Measurements from ENCODE around the gene TMEM259. TPM values are rescaled to one million over a fixed set of nuclear protein-coding genes. Genes with fewer than 3 reads are reported as not detected.

Gene TMEM259
- total and polyA plus RNA-seq, 2 donors (not counting 1 experiment from before 2014, with no cell fraction given) = 373 to 607 TPM

- CTCF ChIA-PET = interaction anchor here (0.9 to 1.7 kb wide), 3 partner anchors 17 to 152 kb away, joined by 3 to 9 read pairs (median 4); no protein-coding TSS in a partner anchor
- ATAC-seq (ENCODE audit: low read depth) = no peak
- 81% methylated on average over 71 of the region's 77 CpGs for WGBS (ENCODE audit: insufficient coverage)
- POLR2A ChIA-PET = interaction anchor here (0.5 to 1.3 kb wide), 4 partner anchors 11 to 27 kb away, joined by 3 to 6 read pairs (median 5); no protein-coding TSS in a partner anchor
- Histone ChIP-seq H4K20me1 (ENCODE audit: control insufficient read depth, insufficient read depth, low read length, poor library complexity, severe bottlenecking) (peaks cover 51% of the 10 kb centered on the region), H3K4me3 (ENCODE audit: control extremely low read depth in 1 of 5, extremely low read depth in 1 of 5, insufficient read depth in 1 of 5, low read depth in 2 of 5, low read length in 4 of 5) (no peak overlapping the region), H3K27ac (ENCODE audit: low read length in 2 of 2) (no peak overlapping the region), H3K79me2 (ENCODE audit: control insufficient read depth, insufficient read depth, low read length) (peaks cover 41% of the 10 kb centered on the region), H2AFZ (ENCODE audit: insufficient read depth, low read depth, low read length, poor library complexity, severe bottlenecking) (no peak overlapping the region), H3K9me3 (ENCODE audit: control extremely low read depth in 1 of 3, control insufficient read depth in 2 of 3, insufficient read depth in 1 of 3, low read length in 2 of 3) (peaks cover 0 to 7% (median 0%) of the 10 kb centered on the region in 3 donors), H3K36me3 (replicated peaks in 1 of 2; ENCODE audit: control extremely low read depth in 1 of 2, control insufficient read depth in 1 of 2, extremely low read depth in 1 of 2, insufficient read depth in 2 of 2, low read length in 1 of 2) (peaks cover 0 to 67% of the 10 kb centered on the region in 2 experiments), H3K4me2 (replicated peaks; ENCODE audit: low read depth, low read length, poor library complexity, severe bottlenecking) (peak overlapping the region; percentile 19), H3K9ac (ENCODE audit: low read length) (no peak overlapping the region), H3K4me1 (ENCODE audit: control insufficient read depth in 2 of 2, insufficient read depth in 2 of 2, low read length in 2 of 2) (peaks cover under 1 to 13% of the 10 kb centered on the region in 2 donors), H3K27me3 (replicated peaks in 1 of 4; ENCODE audit: control extremely low read depth in 1 of 4, control insufficient read depth in 3 of 4, insufficient read depth in 4 of 4, low read length in 3 of 4) (no peaks in the 10 kb centered on the region)
- H3K9me3 Mint-ChIP-seq (ENCODE audit: insufficient read depth) = no peaks in the 10 kb centered on the region
- no peak overlapping the region for H3K4me3 Mint-ChIP-seq
- intact Hi-C loops (cut with micrococcal nuclease) = no loop called here
- no peak for DNase-seq
- H3K4me1 Mint-ChIP-seq = peaks cover 10% of the 10 kb centered on the region
- no peak overlapping the region for H3K27ac Mint-ChIP-seq
- TF ChIP-seq EZH2 (IDR thresholded peaks at IDR 0.05; ENCODE audit: borderline replicate concordance, insufficient read depth, low read depth, low read length, poor library complexity, severe bottlenecking) (no peak), CTCF (IDR thresholded peaks at IDR 0.05) (no peak)
- no peaks in the 10 kb centered on the region for H3K27me3 Mint-ChIP-seq
Measured at GRCh38 chr19:1046836-1047695, 26.1 kb upstream of the TMEM259 start.

- ChIA-PET POLR2A (no interaction called here), CTCF (interaction anchor here (1.7 kb wide), 1 partner anchor 39 kb away, joined by 4 read pairs; no protein-coding TSS in a partner anchor)
- Histone ChIP-seq H3K9me3 (ENCODE audit: control extremely low read depth in 1 of 3, control insufficient read depth in 2 of 3, insufficient read depth in 1 of 3, low read length in 2 of 3) (peaks cover 0 to 4% (median 0%) of the 10 kb centered on the region in 3 donors), H4K20me1 (ENCODE audit: control insufficient read depth, insufficient read depth, low read length, poor library complexity, severe bottlenecking) (peaks cover 60% of the 10 kb centered on the region), H3K27ac (ENCODE audit: low read length in 2 of 2) (no peak overlapping the region), H3K4me2 (replicated peaks; ENCODE audit: low read depth, low read length, poor library complexity, severe bottlenecking) (no peak overlapping the region), H3K4me1 (ENCODE audit: control insufficient read depth in 2 of 2, insufficient read depth in 2 of 2, low read length in 2 of 2) (peaks cover 9 to 22% of the 10 kb centered on the region in 2 donors), H3K27me3 (replicated peaks in 1 of 4; ENCODE audit: control extremely low read depth in 1 of 4, control insufficient read depth in 3 of 4, insufficient read depth in 4 of 4, low read length in 3 of 4) (no peaks in the 10 kb centered on the region), H3K9ac (ENCODE audit: low read length) (no peak overlapping the region), H3K36me3 (replicated peaks in 1 of 2; ENCODE audit: control extremely low read depth in 1 of 2, control insufficient read depth in 1 of 2, extremely low read depth in 1 of 2, insufficient read depth in 2 of 2, low read length in 1 of 2) (peaks cover 0 to 64% of the 10 kb centered on the region in 2 experiments), H3K4me3 (ENCODE audit: control extremely low read depth in 1 of 5, extremely low read depth in 1 of 5, insufficient read depth in 1 of 5, low read depth in 2 of 5, low read length in 4 of 5) (no peak overlapping the region), H2AFZ (ENCODE audit: insufficient read depth, low read depth, low read length, poor library complexity, severe bottlenecking) (no peak overlapping the region), H3K79me2 (ENCODE audit: control insufficient read depth, insufficient read depth, low read length) (peaks cover 50% of the 10 kb centered on the region)
- DNase-seq = no peak
- no peak for TF ChIP-seq EZH2 (IDR thresholded peaks at IDR 0.05; ENCODE audit: borderline replicate concordance, insufficient read depth, low read depth, low read length, poor library complexity, severe bottlenecking)
- intact Hi-C loops (cut with micrococcal nuclease) = no loop called here
- no peak for ATAC-seq (ENCODE audit: low read depth)
- no peaks in the 10 kb centered on the region for H3K27me3 Mint-ChIP-seq
- no peaks in the 10 kb centered on the region for H3K9me3 Mint-ChIP-seq (ENCODE audit: insufficient read depth)
- peaks cover 10% of the 10 kb centered on the region for H3K4me1 Mint-ChIP-seq
- WGBS (ENCODE audit: insufficient coverage) = 97% methylated on average over 30 of the region's 33 CpGs
- no peak overlapping the region for H3K4me3 Mint-ChIP-seq
- H3K27ac Mint-ChIP-seq = no peak overlapping the region
Measured at GRCh38 chr19:1046117-1046626, 25.2 kb upstream of the TMEM259 start.
